Measurements from ENCODE around the gene NFAT5. TPM values are rescaled to one million over a fixed set of nuclear protein-coding genes. Genes with fewer than 3 reads are reported as not detected.

Gene NFAT5
- total and polyA plus RNA-seq, 2 donors from 2014 or later, result 1.9 to 83.7 TPM

DNA sequence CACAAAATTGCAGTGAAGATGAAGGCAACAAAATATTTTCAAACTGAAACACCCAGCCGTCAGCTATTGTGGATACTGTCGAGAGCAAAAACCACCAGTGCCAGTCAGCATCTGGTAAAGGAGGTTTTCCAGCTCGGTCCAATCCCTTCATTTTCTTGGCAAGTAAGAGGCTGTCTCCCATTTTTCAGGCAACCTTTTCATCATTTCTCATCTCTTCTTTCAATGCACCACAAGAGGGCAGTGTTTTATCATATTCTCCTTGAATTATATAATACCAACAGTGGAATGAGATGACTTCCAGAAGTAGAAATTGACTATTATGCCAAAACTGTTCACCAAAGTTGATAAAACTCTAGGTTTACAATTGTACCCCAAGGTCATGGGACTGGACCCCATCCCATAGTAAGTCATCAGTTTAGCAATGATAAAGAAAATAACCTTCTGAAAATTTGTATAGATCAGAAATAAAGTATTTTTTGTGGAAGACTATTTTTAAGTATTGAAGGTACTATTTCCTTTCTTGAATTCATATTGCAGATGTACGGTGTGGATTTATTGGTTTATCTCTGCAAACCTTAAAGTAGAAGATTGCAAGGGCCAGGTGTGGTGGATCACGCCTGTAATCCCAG is 143.8 kb downstream of the NFAT5 start:
- Histone ChIP-seq H3K9me3 (ENCODE audit: control insufficient read depth in 2 of 3, insufficient read depth in 1 of 3, low read length in 3 of 3) (no peaks in the 10 kb centered on the region), H3K4me3 (ENCODE audit: low read length in 3 of 3) (no peak overlapping the region), H3K4me1 (ENCODE audit: control insufficient read depth in 2 of 3, insufficient read depth in 2 of 3, low read depth in 1 of 3, low read length in 3 of 3) (peaks cover 0 to 13% (median 5%) of the 10 kb centered on the region in 3 donors), H3K9ac (ENCODE audit: low read length in 3 of 3) (peak overlapping the region in 2 of 3 donors; percentile 46 to 56), H3K36me3 (ENCODE audit: control insufficient read depth in 2 of 3, insufficient read depth in 3 of 3, low read length in 3 of 3) (peaks cover 0 to 13% (median 0%) of the 10 kb centered on the region in 3 donors), H3K27me3 (ENCODE audit: control insufficient read depth, insufficient read depth, low read length) (no peaks in the 10 kb centered on the region), H3K27ac (ENCODE audit: low read depth in 2 of 2, low read length in 2 of 2) (peak overlapping the region in 1 of 2 donors; percentile 44)
- FAIRE-seq (peak; percentile 91), DNase-seq (peak in 2 of 5 donors; percentile 78 to 84)
- intact Hi-C loops (cut with DNase I), result loop anchor here (10.0 kb wide), 1 partner anchor 45 kb away; the partner anchor contains the start of gene NOB1
- TF ChIP-seq, protein P1, sequence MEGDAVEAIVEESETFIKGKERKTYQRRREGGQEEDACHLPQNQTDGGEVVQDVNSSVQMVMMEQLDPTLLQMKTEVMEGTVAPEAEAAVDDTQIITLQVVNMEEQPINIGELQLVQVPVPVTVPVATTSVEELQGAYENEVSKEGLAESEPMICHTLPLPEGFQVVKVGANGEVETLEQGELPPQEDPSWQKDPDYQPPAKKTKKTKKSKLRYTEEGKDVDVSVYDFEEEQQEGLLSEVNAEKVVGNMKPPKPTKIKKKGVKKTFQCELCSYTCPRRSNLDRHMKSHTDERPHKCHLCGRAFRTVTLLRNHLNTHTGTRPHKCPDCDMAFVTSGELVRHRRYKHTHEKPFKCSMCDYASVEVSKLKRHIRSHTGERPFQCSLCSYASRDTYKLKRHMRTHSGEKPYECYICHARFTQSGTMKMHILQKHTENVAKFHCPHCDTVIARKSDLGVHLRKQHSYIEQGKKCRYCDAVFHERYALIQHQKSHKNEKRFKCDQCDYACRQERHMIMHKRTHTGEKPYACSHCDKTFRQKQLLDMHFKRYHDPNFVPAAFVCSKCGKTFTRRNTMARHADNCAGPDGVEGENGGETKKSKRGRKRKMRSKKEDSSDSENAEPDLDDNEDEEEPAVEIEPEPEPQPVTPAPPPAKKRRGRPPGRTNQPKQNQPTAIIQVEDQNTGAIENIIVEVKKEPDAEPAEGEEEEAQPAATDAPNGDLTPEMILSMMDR (IDR thresholded peaks at IDR 0.05; ENCODE audit: borderline replicate concordance, extremely low read depth, insufficient read depth), result peak; percentile 73

DNA sequence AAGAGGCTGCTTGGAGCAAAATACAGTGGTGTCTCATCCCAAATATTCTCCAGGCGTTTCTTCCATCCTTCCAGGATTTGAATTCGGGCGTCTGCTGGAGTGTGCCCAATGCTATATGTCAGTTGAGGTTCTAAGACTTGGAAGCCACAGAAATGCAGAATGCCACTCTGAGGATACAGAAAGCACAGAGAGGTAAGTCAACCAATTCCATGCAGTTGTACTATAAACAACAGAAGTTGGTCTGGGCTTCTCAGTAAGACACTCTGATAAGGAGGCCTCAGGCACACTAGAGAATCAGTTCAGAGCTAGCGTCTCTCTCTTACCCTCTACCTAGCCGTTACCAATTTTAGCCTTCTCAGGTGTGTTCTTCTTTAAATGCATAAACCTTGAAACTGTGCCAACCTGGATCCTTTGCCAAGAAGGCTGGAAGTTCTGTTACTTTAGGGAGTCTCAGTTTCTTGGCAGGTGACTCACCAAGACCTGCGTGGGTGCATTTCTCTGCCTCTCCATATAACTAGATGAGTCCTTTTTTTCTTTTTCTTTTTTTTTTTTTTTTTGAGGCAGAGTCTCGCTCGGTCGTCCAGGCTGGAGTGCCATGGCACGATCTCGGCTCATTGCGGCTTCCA is 145.5 kb downstream of the NFAT5 start:
- Histone ChIP-seq H3K27ac (ENCODE audit: low read depth in 2 of 2, low read length in 2 of 2) (no peak overlapping the region), H3K4me1 (ENCODE audit: control insufficient read depth in 2 of 3, insufficient read depth in 2 of 3, low read depth in 1 of 3, low read length in 3 of 3) (peaks cover 0 to 13% (median 5%) of the 10 kb centered on the region in 3 donors), H3K4me3 (ENCODE audit: low read length in 3 of 3) (no peak overlapping the region), H3K9ac (ENCODE audit: low read length in 3 of 3) (no peak overlapping the region), H3K36me3 (ENCODE audit: control insufficient read depth in 2 of 3, insufficient read depth in 3 of 3, low read length in 3 of 3) (peaks cover 0 to 20% (median 0%) of the 10 kb centered on the region in 3 donors), H3K27me3 (ENCODE audit: control insufficient read depth, insufficient read depth, low read length) (no peaks in the 10 kb centered on the region), H3K9me3 (ENCODE audit: control insufficient read depth in 2 of 3, insufficient read depth in 1 of 3, low read length in 3 of 3) (no peaks in the 10 kb centered on the region)
- DNase-seq (peak in 1 of 5 donors; percentile 56), FAIRE-seq (no peak)
- TF ChIP-seq, protein P1 (IDR thresholded peaks at IDR 0.05; ENCODE audit: borderline replicate concordance, extremely low read depth, insufficient read depth), result no peak
- intact Hi-C loops (cut with DNase I), result no loop called here

DNA sequence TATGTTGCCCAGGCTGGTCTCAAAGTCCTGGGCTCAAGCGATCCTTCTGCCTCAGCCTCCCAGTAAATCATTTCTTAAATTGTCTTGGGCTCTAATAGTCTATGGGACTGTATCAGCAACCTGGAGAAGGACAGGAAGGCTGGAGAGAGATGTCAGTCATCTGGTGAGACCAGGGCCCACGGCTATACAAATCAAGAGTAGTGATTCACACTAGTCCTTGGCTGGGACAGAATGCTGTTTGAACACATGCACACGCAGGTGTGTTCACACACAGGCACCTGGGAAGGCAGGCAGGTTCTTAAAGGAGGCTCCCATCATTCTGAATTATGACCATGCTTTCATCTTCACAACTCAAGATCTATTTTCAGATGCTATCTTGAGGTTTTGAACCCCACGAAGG is 146.5 kb downstream of the NFAT5 start:
- Histone ChIP-seq H3K36me3 (ENCODE audit: control insufficient read depth in 2 of 3, insufficient read depth in 3 of 3, low read length in 3 of 3) (peaks cover 0 to 22% (median 0%) of the 10 kb centered on the region in 3 donors), H3K4me1 (ENCODE audit: control insufficient read depth in 2 of 3, insufficient read depth in 2 of 3, low read depth in 1 of 3, low read length in 3 of 3) (peaks cover 0 to 9% (median 5%) of the 10 kb centered on the region in 3 donors), H3K27ac (ENCODE audit: low read depth in 2 of 2, low read length in 2 of 2) (no peak overlapping the region), H3K9ac (ENCODE audit: low read length in 3 of 3) (no peak overlapping the region), H3K27me3 (ENCODE audit: control insufficient read depth, insufficient read depth, low read length) (no peaks in the 10 kb centered on the region), H3K4me3 (ENCODE audit: low read length in 3 of 3) (no peak overlapping the region), H3K9me3 (ENCODE audit: control insufficient read depth in 2 of 3, insufficient read depth in 1 of 3, low read length in 3 of 3) (no peaks in the 10 kb centered on the region)
- FAIRE-seq (no peak), DNase-seq (no peak)
- intact Hi-C loops (cut with DNase I), result no loop called here
- TF ChIP-seq, protein P1 (IDR thresholded peaks at IDR 0.05; ENCODE audit: borderline replicate concordance, extremely low read depth, insufficient read depth), result no peak

All from kidney (tissue), 14 donors.